ENCODE results near the gene UIMC1.

Gene UIMC1

GRCh38 chr5:176902911-176903664 lies 103.5 kb downstream of the UIMC1 start:
- no peak for DNase-seq (ENCODE audit: low read depth in 2 of 2)

- no peak for DNase-seq (ENCODE audit: low read depth in 2 of 2)
Measured at GRCh38 chr5:176902102-176902814, 104.3 kb downstream of the UIMC1 start.

GRCh38 chr5:176901260-176902101 lies 105.1 kb downstream of the UIMC1 start:
- DNase-seq (ENCODE audit: low read depth in 2 of 2), result no peak

GRCh38 chr5:176900780-176901204 lies 105.8 kb downstream of the UIMC1 start:
- no peak for DNase-seq (ENCODE audit: low read depth in 2 of 2)

- DNase-seq (ENCODE audit: low read depth in 2 of 2), result no peak
Measured at GRCh38 chr5:176899946-176900779, 106.4 kb downstream of the UIMC1 start.

- no peak for DNase-seq (ENCODE audit: low read depth in 2 of 2)
Measured at GRCh38 chr5:176899296-176899891, 107.2 kb downstream of the UIMC1 start, which contains the start of gene HK3. Gene HK3 (minus strand): TSS chr5:176899346. CDS start chr5:176896159, 3,187 bp downstream.

GRCh38 chr5:176897263-176897662 lies 109.3 kb downstream of the UIMC1 start:
- DNase-seq (ENCODE audit: low read depth in 2 of 2), result no peak

GRCh38 chr5:176895831-176896230 lies 110.7 kb downstream of the UIMC1 start:
- no peak for DNase-seq (ENCODE audit: low read depth in 2 of 2)

- no peak for DNase-seq (ENCODE audit: low read depth in 2 of 2)
Measured at GRCh38 chr5:176894298-176894697, 112.3 kb downstream of the UIMC1 start.

GRCh38 chr5:176892663-176893062 lies 113.9 kb downstream of the UIMC1 start:
- DNase-seq (ENCODE audit: low read depth in 2 of 2), result no peak

- no peak for DNase-seq (ENCODE audit: low read depth in 2 of 2)
Measured at GRCh38 chr5:176891331-176891958, 115.1 kb downstream of the UIMC1 start.

- no peak for DNase-seq (ENCODE audit: low read depth in 2 of 2)
Measured at GRCh38 chr5:176890455-176891330, 115.9 kb downstream of the UIMC1 start.

GRCh38 chr5:176889321-176890280 lies 117.0 kb downstream of the UIMC1 start:
- no peak for DNase-seq (ENCODE audit: low read depth in 2 of 2)

- DNase-seq (ENCODE audit: low read depth in 2 of 2), result no peak
Measured at GRCh38 chr5:176888865-176889165, 117.8 kb downstream of the UIMC1 start.

GRCh38 chr5:176888016-176888864 lies 118.3 kb downstream of the UIMC1 start:
- DNase-seq (ENCODE audit: low read depth in 2 of 2), result no peak

- no peak for DNase-seq (ENCODE audit: low read depth in 2 of 2)
Measured at GRCh38 chr5:176887252-176887849, 119.2 kb downstream of the UIMC1 start.
